Tibial nerve (tissue), 4 donors: Measurements from ENCODE around the gene CAVIN3. TPM values are rescaled to one million over a fixed set of nuclear protein-coding genes. Genes with fewer than 3 reads are reported as not detected.

ENCODE experiments used
- DNase-seq, 2 donors: peaks; one replicate each; pipeline ENCODE4 v3.0.0-alpha.2; 2019; ENCODE audit warnings: low spot score in 2 of 2
- H3K27ac ChIP-seq, 4 donors: fragments of 200-600 bp; sonication (generic) in 3 of 4; one replicate each; pipeline ENCODE4 v1.5.1; 2017 to 2019; ENCODE audit warnings: mild to moderate bottlenecking in 1 of 4
- H3K27me3 ChIP-seq, 2 donors: fragments of 200-600 bp; sonication (generic) in 1 of 2; one replicate each; pipeline versions ENCODE4 v1.5.1 to v1.6.0; 2017 to 2019
- H3K36me3 ChIP-seq, 3 donors: fragments of 200-600 bp; sonication (generic); one replicate each; pipeline ENCODE4 v1.5.1; 2018 to 2019
- H3K4me1 ChIP-seq, 4 donors: fragments of 200-600 bp; sonication (generic) in 3 of 4; one replicate each; pipeline ENCODE4 v1.5.1; 2017 to 2019
- H3K4me3 ChIP-seq, 4 donors: fragments of 200-600 bp; sonication (generic) in 3 of 4; one replicate each; pipeline ENCODE4 v1.5.1; 2017 to 2019; ENCODE audit warnings: mild to moderate bottlenecking in 1 of 4, moderate library complexity in 1 of 4
- H3K9me3 ChIP-seq, 4 donors: fragments of 200-600 bp; sonication (generic) in 3 of 4; one replicate each; pipeline ENCODE4 v1.5.1; 2017 to 2019
- EP300 ChIP-seq, 2 donors: sonication (generic); formaldehyde crosslinking; IDR thresholded peaks; one replicate each; pipeline ENCODE4 v1.6.1; 2017; ENCODE audit warnings: antibody characterized with exemption in 2 of 2, mild to moderate bottlenecking in 1 of 2
- POLR2A ChIP-seq, 2 donors: fragments of 450-650 bp; IDR thresholded peaks; one replicate each; pipeline ENCODE4 v1.6.1; 2017; ENCODE audit warnings: antibody characterized with exemption in 2 of 2, mild to moderate bottlenecking in 2 of 2, moderate library complexity in 2 of 2
- WGBS, 2 donors: methylation state at CpG; one replicate each; pipeline ENCODE4 v1.1.5; 2018; 5-methylcytosine and 5-hydroxymethylcytosine counted together
- total RNA-seq, 4 donors: library from RNA; depleted of rRNA; stranded (reverse); fragments of >200 nt; gene quantifications; one replicate each; pipeline ENCODE4 v1.1.0, GENCODE V29; 2016
- TF ChIP-seq, protein P1 (sequence below), 5 experiments: fragments of 200-600 bp in 3 of 5; fragments of 450-650 bp in 2 of 5; sonication (generic) in 3 of 5; IDR thresholded peaks; one replicate each; pipeline ENCODE4 v1.5.1; 2016 to 2019; ENCODE audit warnings: antibody characterized with exemption in 5 of 5, mild to moderate bottlenecking in 3 of 5, moderate library complexity in 2 of 5

The CAVIN3 gene
- total RNA-seq, 4 donors from 2014 or later, result 270 to 598 (median 556) TPM

DNA sequence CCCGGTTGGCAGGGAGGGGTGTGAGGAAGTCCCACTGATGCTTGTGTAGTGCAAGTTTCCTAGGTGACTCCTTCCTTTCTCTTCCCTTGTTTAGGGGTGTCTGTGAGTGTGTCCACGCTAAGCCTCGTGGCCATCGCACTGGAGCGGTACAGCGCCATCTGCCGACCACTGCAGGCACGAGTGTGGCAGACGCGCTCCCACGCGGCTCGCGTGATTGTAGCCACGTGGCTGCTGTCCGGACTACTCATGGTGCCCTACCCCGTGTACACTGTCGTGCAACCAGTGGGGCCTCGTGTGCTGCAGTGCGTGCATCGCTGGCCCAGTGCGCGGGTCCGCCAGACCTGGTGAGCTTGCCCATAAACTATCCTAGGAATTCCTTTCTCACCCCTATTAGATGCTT lies 50.3 kb downstream of the CAVIN3 start:
- H3K4me1 ChIP-seq, result no peaks in the 10 kb centered on the region
- DNase-seq, result no peak
- H3K36me3 ChIP-seq, result no peaks in the 10 kb centered on the region
- H3K4me3 ChIP-seq, result no peak overlapping the region
- WGBS, 2 donors, result 88 to 94% methylated on average over 20 to 24 of the region's 24 CpGs
- H3K27ac ChIP-seq, result no peak overlapping the region
- H3K9me3 ChIP-seq, result no peaks in the 10 kb centered on the region
- TF ChIP-seq EP300 (IDR thresholded peaks at IDR 0.05), result no peak
- TF ChIP-seq POLR2A (IDR thresholded peaks at IDR 0.05), result no peak
- TF ChIP-seq, protein P1, sequence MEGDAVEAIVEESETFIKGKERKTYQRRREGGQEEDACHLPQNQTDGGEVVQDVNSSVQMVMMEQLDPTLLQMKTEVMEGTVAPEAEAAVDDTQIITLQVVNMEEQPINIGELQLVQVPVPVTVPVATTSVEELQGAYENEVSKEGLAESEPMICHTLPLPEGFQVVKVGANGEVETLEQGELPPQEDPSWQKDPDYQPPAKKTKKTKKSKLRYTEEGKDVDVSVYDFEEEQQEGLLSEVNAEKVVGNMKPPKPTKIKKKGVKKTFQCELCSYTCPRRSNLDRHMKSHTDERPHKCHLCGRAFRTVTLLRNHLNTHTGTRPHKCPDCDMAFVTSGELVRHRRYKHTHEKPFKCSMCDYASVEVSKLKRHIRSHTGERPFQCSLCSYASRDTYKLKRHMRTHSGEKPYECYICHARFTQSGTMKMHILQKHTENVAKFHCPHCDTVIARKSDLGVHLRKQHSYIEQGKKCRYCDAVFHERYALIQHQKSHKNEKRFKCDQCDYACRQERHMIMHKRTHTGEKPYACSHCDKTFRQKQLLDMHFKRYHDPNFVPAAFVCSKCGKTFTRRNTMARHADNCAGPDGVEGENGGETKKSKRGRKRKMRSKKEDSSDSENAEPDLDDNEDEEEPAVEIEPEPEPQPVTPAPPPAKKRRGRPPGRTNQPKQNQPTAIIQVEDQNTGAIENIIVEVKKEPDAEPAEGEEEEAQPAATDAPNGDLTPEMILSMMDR (IDR thresholded peaks at IDR 0.05), result no peak
- H3K27me3 ChIP-seq, result no peaks in the 10 kb centered on the region

Other genes starting within 250 kb of the CAVIN3 start
- not detected for gene OR56B4, start 212.8 kb downstream of the CAVIN3 start, total RNA-seq
- gene OR52B2, start 150.2 kb downstream of the CAVIN3 start, total RNA-seq, result 1 to 10 TPM in 1 of 4 donors, not detected in 3; 1.2 TPM
- not detected for gene OR52W1, start 121.3 kb downstream of the CAVIN3 start, total RNA-seq
- gene C11orf42, start 114.9 kb downstream of the CAVIN3 start, total RNA-seq, result not detected
- 100 to 1,000 TPM in 1 of 4 donors, 10 to 100 TPM in 3; 30.4 to 144 (median 56.4) TPM for gene FHIP1B, start 85.9 kb downstream of the CAVIN3 start, total RNA-seq
- gene CNGA4, start 81.4 kb downstream of the CAVIN3 start, total RNA-seq, result under 1 TPM in 1 of 4 donors, not detected in 3; 0.59 TPM
- gene CCKBR, start 60.7 kb downstream of the CAVIN3 start, total RNA-seq, result not detected
- gene SMPD1, start 70.0 kb upstream of the CAVIN3 start, total RNA-seq, result 10 to 100 TPM; 23.1 to 39.8 (median 30.3) TPM
- 10 to 100 TPM; 56.1 to 67.6 (median 62.8) TPM for gene APBB1, start 98.6 kb upstream of the CAVIN3 start, total RNA-seq
- 1 to 10 TPM; 1.0 to 7.5 (median 4.8) TPM for gene HPX, start 120.5 kb upstream of the CAVIN3 start, total RNA-seq
- gene TRIM3, start 153.4 kb upstream of the CAVIN3 start, total RNA-seq, result 10 to 100 TPM; 25.6 to 47.7 (median 31.8) TPM
- gene ARFIP2, start 160.8 kb upstream of the CAVIN3 start, total RNA-seq, result 10 to 100 TPM; 40.0 to 63.9 (median 49.7) TPM
- 10 to 100 TPM; 37.1 to 66.6 (median 51.7) TPM for gene TIMM10B, start 161.0 kb upstream of the CAVIN3 start, total RNA-seq
- gene DNHD1, start 176.8 kb upstream of the CAVIN3 start, total RNA-seq, result 10 to 100 TPM; 17.2 to 27.3 (median 21.0) TPM